Measurements from ENCODE around the gene PHIP. TPM values are rescaled to one million over a fixed set of nuclear protein-coding genes. Genes with fewer than 3 reads are reported as not detected.

The PHIP gene
- total RNA-seq, 1 experiment from 2014 or later, result 22.6 TPM

DNA sequence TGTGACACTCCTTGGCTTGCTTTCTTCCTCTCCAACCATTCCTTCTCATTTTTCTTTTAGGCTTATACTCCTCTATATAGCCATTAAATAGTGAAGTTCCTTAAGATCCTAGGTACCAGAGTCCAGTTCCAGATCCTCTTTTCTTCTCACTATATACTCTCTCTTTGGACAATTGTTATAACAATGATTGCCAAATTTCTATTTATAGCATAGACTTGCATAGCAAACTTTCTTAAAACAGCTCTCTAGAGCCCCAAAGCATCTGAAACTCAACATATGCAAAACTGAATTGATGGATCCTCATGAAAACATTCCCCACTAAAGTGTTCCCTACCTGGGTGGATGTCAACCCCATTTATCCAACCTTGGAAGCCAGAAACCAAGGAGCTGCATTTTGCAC lies 13.4 kb downstream of the PHIP start:
- no peak for DNase-seq (ENCODE audit: low read depth, low spot score)
- Histone ChIP-seq H3K4me2 (ENCODE audit: low read length) (no peak overlapping the region), H3K9ac (ENCODE audit: low read length) (no peak overlapping the region), H3K9me2 (ENCODE audit: insufficient read depth) (no peaks in the 10 kb centered on the region), H3K9me3 (ENCODE audit: control insufficient read depth in 1 of 2, insufficient read depth in 1 of 2, low read depth in 1 of 2, low read length in 2 of 2) (no peaks in the 10 kb centered on the region), H2AFZ (ENCODE audit: low read depth, low read length, poor library complexity, severe bottlenecking) (no peak overlapping the region), H3K27ac (ENCODE audit: low read depth, low read length) (no peak overlapping the region), H3K4me1 (ENCODE audit: control insufficient read depth in 1 of 2, insufficient read depth in 2 of 2, low read length in 2 of 2) (no peaks in the 10 kb centered on the region), H4K20me1 (ENCODE audit: insufficient read depth) (0 out of 2 replicates have a peak, but pooled peaks cover 4% of the 10 kb centered on the region), H3K79me2 (ENCODE audit: insufficient read depth, low read length) (peaks cover 84% of the 10 kb centered on the region), H3K27me3 (ENCODE audit: insufficient read depth, low read length) (no peaks in the 10 kb centered on the region), H3K36me3 (ENCODE audit: control insufficient read depth in 1 of 2, insufficient read depth in 2 of 2, low read length in 2 of 2) (peaks cover 0 to 4% of the 10 kb centered on the region in 2 experiments; a peak in 2 of 4 replicates), H3K4me3 (replicated peaks in 1 of 2; ENCODE audit: low read depth in 1 of 2, low read length in 2 of 2) (no peak overlapping the region)
- RAD21 ChIA-PET (ENCODE audit: low non-redundant PET in 1 of 2, low total read pairs in 2 of 2, uncharacterized antibody in 2 of 2, unreplicated experiment in 2 of 2), result no interaction called here
- POLR2A ChIA-PET, result no interaction called here
- CTCF ChIA-PET, result no interaction called here
- TF ChIP-seq, protein P1, sequence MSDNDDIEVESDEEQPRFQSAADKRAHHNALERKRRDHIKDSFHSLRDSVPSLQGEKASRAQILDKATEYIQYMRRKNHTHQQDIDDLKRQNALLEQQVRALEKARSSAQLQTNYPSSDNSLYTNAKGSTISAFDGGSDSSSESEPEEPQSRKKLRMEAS (IDR thresholded peaks at IDR 0.05), result no peak
- TF ChIP-seq POLR2A (IDR thresholded peaks at IDR 0.05; ENCODE audit: borderline replicate concordance, extremely low read depth, insufficient read depth, insufficient read length) (no peak), EZH2 (IDR thresholded peaks at IDR 0.05) (no peak), TCF7L2 (IDR thresholded peaks at IDR 0.05; ENCODE audit: borderline replicate concordance, extremely low read depth, insufficient read depth, insufficient read length) (no peak), FOSL1 (IDR thresholded peaks at IDR 0.05; ENCODE audit: low read depth) (no peak), EGR1 (IDR thresholded peaks at IDR 0.05; ENCODE audit: low read depth) (no peak), YY1 (IDR thresholded peaks at IDR 0.05; ENCODE audit: extremely low read depth, insufficient replicate concordance, low read depth, low read length) (no peak), SIN3A (IDR thresholded peaks at IDR 0.05; ENCODE audit: low read depth) (no peak)
- TF ChIP-seq, protein P2, sequence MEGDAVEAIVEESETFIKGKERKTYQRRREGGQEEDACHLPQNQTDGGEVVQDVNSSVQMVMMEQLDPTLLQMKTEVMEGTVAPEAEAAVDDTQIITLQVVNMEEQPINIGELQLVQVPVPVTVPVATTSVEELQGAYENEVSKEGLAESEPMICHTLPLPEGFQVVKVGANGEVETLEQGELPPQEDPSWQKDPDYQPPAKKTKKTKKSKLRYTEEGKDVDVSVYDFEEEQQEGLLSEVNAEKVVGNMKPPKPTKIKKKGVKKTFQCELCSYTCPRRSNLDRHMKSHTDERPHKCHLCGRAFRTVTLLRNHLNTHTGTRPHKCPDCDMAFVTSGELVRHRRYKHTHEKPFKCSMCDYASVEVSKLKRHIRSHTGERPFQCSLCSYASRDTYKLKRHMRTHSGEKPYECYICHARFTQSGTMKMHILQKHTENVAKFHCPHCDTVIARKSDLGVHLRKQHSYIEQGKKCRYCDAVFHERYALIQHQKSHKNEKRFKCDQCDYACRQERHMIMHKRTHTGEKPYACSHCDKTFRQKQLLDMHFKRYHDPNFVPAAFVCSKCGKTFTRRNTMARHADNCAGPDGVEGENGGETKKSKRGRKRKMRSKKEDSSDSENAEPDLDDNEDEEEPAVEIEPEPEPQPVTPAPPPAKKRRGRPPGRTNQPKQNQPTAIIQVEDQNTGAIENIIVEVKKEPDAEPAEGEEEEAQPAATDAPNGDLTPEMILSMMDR (IDR thresholded peaks at IDR 0.05 in 2 of 3, conservative IDR thresholded peaks at IDR 0.05 in 1 of 3; ENCODE audit: borderline replicate concordance in 1 of 3, insufficient read depth in 1 of 3, low read depth in 2 of 3, low read length in 2 of 3), result no peak
- TF ChIP-seq, protein P3, sequence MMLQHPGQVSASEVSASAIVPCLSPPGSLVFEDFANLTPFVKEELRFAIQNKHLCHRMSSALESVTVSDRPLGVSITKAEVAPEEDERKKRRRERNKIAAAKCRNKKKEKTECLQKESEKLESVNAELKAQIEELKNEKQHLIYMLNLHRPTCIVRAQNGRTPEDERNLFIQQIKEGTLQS (IDR thresholded peaks at IDR 0.05), result no peak
- TF ChIP-seq, protein P4, sequence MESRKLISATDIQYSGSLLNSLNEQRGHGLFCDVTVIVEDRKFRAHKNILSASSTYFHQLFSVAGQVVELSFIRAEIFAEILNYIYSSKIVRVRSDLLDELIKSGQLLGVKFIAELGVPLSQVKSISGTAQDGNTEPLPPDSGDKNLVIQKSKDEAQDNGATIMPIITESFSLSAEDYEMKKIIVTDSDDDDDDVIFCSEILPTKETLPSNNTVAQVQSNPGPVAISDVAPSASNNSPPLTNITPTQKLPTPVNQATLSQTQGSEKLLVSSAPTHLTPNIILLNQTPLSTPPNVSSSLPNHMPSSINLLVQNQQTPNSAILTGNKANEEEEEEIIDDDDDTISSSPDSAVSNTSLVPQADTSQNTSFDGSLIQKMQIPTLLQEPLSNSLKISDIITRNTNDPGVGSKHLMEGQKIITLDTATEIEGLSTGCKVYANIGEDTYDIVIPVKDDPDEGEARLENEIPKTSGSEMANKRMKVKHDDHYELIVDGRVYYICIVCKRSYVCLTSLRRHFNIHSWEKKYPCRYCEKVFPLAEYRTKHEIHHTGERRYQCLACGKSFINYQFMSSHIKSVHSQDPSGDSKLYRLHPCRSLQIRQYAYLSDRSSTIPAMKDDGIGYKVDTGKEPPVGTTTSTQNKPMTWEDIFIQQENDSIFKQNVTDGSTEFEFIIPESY (IDR thresholded peaks at IDR 0.05; ENCODE audit: extremely low read depth, insufficient replicate concordance, low read length), result no peak
- no TSS peak for BruUV-seq (replicated peaks)
- no peak for ATAC-seq
- intact Hi-C loops (cut with micrococcal nuclease), result no loop called here

Data from HCT116 (cell line).